ENCODE data around the gene CLRN2. TPM values are rescaled to one million over a fixed set of nuclear protein-coding genes. Genes with fewer than 3 reads are reported as not detected.
A peak's percentile ranks its signal among the peaks of the same experiment; 100 is the strongest.

Gene CLRN2, protein sequence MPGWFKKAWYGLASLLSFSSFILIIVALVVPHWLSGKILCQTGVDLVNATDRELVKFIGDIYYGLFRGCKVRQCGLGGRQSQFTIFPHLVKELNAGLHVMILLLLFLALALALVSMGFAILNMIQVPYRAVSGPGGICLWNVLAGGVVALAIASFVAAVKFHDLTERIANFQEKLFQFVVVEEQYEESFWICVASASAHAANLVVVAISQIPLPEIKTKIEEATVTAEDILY
- total RNA-seq: not detected in 2 replicates

- peaks cover 3% of the 10 kb centered on the region for H3K27me3 ChIP-seq (ENCODE audit: control insufficient read depth, insufficient read depth, low read length)
- TF ChIP-seq CTCF (IDR thresholded peaks at IDR 0.05; ENCODE audit: insufficient read depth, low read length, severe bottlenecking): no peak
- DNase-seq (ENCODE audit: low read depth) (no peak), FAIRE-seq (no peak)
- H3K36me3 ChIP-seq (ENCODE audit: control insufficient read depth, insufficient read depth, low read length): no peaks in the 10 kb centered on the region
- H3K4me3 ChIP-seq (ENCODE audit: low read depth, low read length): no peak within 1 kb of the TSS
These were observed at the start of gene CLRN2 for GRCh38 chr4:17514865-17515264. Gene CLRN2 (plus strand): TSS chr4:17515165. CDS start chr4:17515267, 102 bp downstream.

GRCh38 chr4:17468619-17469221, 46.2 kb upstream of the CLRN2 start:
- TF ChIP-seq CTCF (IDR thresholded peaks at IDR 0.05; ENCODE audit: insufficient read depth, low read length, severe bottlenecking): peak; percentile 38
- Histone ChIP-seq H3K27me3 (ENCODE audit: control insufficient read depth, insufficient read depth, low read length) (no peaks in the 10 kb centered on the region), H3K4me3 (ENCODE audit: low read depth, low read length) (no peak overlapping the region), H3K36me3 (ENCODE audit: control insufficient read depth, insufficient read depth, low read length) (no peaks in the 10 kb centered on the region)
- FAIRE-seq (no peak), DNase-seq (ENCODE audit: low read depth) (no peak)

DNA sequence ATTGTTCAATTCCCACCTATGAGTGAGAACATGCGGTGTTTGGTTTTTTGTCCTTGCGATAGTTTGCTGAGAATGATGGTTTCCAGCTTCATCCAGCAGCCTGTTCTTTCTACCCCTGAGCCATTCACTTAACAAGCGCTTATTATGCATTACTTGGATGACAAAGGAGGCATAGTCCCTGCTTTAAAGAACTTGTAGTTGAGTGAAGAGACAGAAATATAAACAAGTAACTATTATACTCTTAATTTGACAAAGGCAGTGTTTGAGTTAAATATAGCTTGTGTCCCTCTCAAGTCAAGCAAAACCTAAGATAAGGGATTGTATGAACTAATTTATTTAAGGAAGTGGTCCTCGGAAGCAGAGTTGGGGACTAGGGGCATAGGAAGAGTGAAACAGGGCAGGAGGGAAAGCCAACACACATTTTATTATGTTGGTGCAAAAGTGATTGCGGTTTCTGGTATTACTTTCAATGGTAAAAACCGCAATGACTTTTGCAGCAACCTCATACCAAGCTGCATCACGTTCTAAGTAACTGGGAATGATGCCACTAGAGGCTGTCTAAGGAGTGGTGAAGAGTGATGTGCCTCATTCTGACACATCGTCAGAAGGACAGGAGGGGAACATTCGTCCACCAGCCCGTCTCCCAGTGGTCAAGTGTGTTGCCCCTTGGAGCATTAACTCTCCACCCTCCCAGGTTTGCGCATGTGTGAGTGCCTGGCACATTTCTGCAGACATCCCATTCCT, 44.9 kb upstream of the CLRN2 start:
- DNase-seq (ENCODE audit: low read depth): no peak
- TF ChIP-seq CTCF (IDR thresholded peaks at IDR 0.05; ENCODE audit: insufficient read depth, low read length, severe bottlenecking): no peak
- Histone ChIP-seq H3K36me3 (ENCODE audit: control insufficient read depth, insufficient read depth, low read length) (no peaks in the 10 kb centered on the region), H3K27me3 (ENCODE audit: control insufficient read depth, insufficient read depth, low read length) (no peaks in the 10 kb centered on the region), H3K4me3 (ENCODE audit: low read depth, low read length) (no peak overlapping the region)
- FAIRE-seq: no peak

DNA sequence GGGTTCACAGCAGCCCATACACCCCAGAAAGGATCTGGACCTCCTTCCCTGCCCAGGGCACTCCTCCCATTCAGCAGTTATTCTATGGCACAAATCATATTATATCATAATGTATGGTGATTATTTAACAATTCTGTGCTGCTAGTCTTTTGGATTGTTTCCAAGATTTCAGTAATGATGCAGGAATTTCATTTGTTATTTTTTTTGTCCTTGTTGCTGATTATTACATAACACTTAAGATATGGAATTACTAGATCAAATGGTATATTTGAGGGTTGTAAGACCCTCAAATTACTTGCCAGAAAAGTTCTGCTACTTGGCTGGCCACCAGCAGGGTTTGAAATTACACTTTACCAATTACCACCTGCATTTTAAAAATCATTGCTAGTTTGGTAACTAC, 39.5 kb upstream of the CLRN2 start:
- DNase-seq (ENCODE audit: low read depth) (peak; percentile 51), FAIRE-seq (no peak)
- TF ChIP-seq CTCF (IDR thresholded peaks at IDR 0.05; ENCODE audit: insufficient read depth, low read length, severe bottlenecking): no peak
- H3K36me3 ChIP-seq (ENCODE audit: control insufficient read depth, insufficient read depth, low read length): no peaks in the 10 kb centered on the region
- H3K27me3 ChIP-seq (ENCODE audit: control insufficient read depth, insufficient read depth, low read length): no peaks in the 10 kb centered on the region
- no peak overlapping the region for H3K4me3 ChIP-seq (ENCODE audit: low read depth, low read length)

DNA sequence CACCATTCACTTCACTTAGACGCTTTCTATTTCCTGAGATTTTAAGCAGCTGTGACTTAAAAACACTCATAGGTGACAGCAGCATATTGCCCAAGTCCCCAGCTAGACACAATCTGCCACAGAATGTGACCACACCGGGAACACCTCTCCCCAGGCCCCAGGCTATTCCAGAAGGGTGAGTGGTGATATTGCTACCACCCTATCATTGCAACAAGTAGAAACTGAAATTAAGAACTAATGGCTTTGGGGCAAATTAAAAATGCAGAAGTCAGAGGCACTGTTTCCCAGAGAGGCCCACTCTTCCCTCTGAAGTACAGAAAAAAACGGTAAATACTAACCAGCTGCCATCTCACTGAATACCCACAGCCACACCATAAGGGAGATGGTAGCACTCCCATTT, 38.1 kb upstream of the CLRN2 start:
- DNase-seq (ENCODE audit: low read depth) (no peak), FAIRE-seq (peak; percentile 62)
- Histone ChIP-seq H3K27me3 (ENCODE audit: control insufficient read depth, insufficient read depth, low read length) (no peaks in the 10 kb centered on the region), H3K36me3 (ENCODE audit: control insufficient read depth, insufficient read depth, low read length) (no peaks in the 10 kb centered on the region), H3K4me3 (ENCODE audit: low read depth, low read length) (no peak overlapping the region)
- TF ChIP-seq CTCF (IDR thresholded peaks at IDR 0.05; ENCODE audit: insufficient read depth, low read length, severe bottlenecking): no peak
